Measurements from ENCODE around the gene SLC34A1.

Gene SLC34A1

GRCh38 chr5:177393990-177394389 lies 9.8 kb downstream of the SLC34A1 start:
- no peaks in the 10 kb centered on the region for H3K27me3 ChIP-seq (ENCODE audit: insufficient read depth, low read depth, severe bottlenecking)
- H3K27ac ChIP-seq: no peak overlapping the region
- DNase-seq: no peak
- TF ChIP-seq CTCF (IDR thresholded peaks at IDR 0.05; ENCODE audit: low read depth, low read length): no peak
- no peaks in the 10 kb centered on the region for H3K9me3 ChIP-seq (ENCODE audit: severe bottlenecking)
- H3K36me3 ChIP-seq: no peaks in the 10 kb centered on the region
- no peak overlapping the region for H3K4me3 ChIP-seq (ENCODE audit: low read depth, low read length)

- H3K4me3 ChIP-seq (ENCODE audit: low read depth, low read length): no peak overlapping the region
- H3K36me3 ChIP-seq: no peaks in the 10 kb centered on the region
- no peaks in the 10 kb centered on the region for H3K27me3 ChIP-seq (ENCODE audit: insufficient read depth, low read depth, severe bottlenecking)
- no peak overlapping the region for H3K27ac ChIP-seq
- H3K9me3 ChIP-seq (ENCODE audit: severe bottlenecking): no peaks in the 10 kb centered on the region
- TF ChIP-seq CTCF (IDR thresholded peaks at IDR 0.05; ENCODE audit: low read depth, low read length): no peak
- no peak for DNase-seq
These were observed 11.8 kb downstream of the SLC34A1 start for GRCh38 chr5:177396078-177396477.

- Histone ChIP-seq H3K27ac (no peak overlapping the region), H3K4me3 (ENCODE audit: low read depth, low read length) (no peak overlapping the region), H3K9me3 (ENCODE audit: severe bottlenecking) (no peaks in the 10 kb centered on the region), H3K27me3 (ENCODE audit: insufficient read depth, low read depth, severe bottlenecking) (no peaks in the 10 kb centered on the region), H3K36me3 (no peaks in the 10 kb centered on the region)
- no peak for TF ChIP-seq CTCF (IDR thresholded peaks at IDR 0.05; ENCODE audit: low read depth, low read length)
- DNase-seq: no peak
These were observed 12.6 kb downstream of the SLC34A1 start for GRCh38 chr5:177396807-177397206.

- no peaks in the 10 kb centered on the region for H3K36me3 ChIP-seq
- DNase-seq: no peak
- H3K27ac ChIP-seq: no peak overlapping the region
- no peak overlapping the region for H3K4me3 ChIP-seq (ENCODE audit: low read depth, low read length)
- H3K27me3 ChIP-seq (ENCODE audit: insufficient read depth, low read depth, severe bottlenecking): no peaks in the 10 kb centered on the region
- H3K9me3 ChIP-seq (ENCODE audit: severe bottlenecking): no peaks in the 10 kb centered on the region
- TF ChIP-seq CTCF (IDR thresholded peaks at IDR 0.05; ENCODE audit: low read depth, low read length): no peak
These were observed 13.7 kb downstream of the SLC34A1 start for GRCh38 chr5:177397875-177398390.

GRCh38 chr5:177399997-177400868 lies 16.0 kb downstream of the SLC34A1 start, which contains the start of gene PFN3:
TSS of gene PFN3 (minus strand) at chr5:177400661. CDS start at chr5:177400576, 85 bp downstream.
- no peak within 1 kb of the TSS for H3K4me3 ChIP-seq (ENCODE audit: low read depth, low read length)
- TF ChIP-seq CTCF (IDR thresholded peaks at IDR 0.05; ENCODE audit: low read depth, low read length): no peak
- H3K27ac ChIP-seq: no peak within 1 kb of the TSS
- no peaks in the 10 kb centered on the region for H3K36me3 ChIP-seq
- DNase-seq: no peak
- H3K27me3 ChIP-seq (ENCODE audit: insufficient read depth, low read depth, severe bottlenecking): no peaks in the 10 kb centered on the region
- H3K9me3 ChIP-seq (ENCODE audit: severe bottlenecking): no peaks in the 10 kb centered on the region
